Endothelial cell of umbilical vein (primary cell): ENCODE results near the gene ADAT3. TPM values are rescaled to one million over a fixed set of nuclear protein-coding genes. Genes with fewer than 3 reads are reported as not detected.

Source experiments
- BruUV-seq: library from RNA; stranded (reverse); fragments of 400-500 nt; replicated peaks from 2 replicates; lab custom pipeline; 2021; lab: Mats Ljungman, UMichigan
- CTCF ChIA-PET: fragments of 300-600, 350-600 bp; sonication (Branson Sonifier 250); formaldehyde crosslinking; loops from one replicate; lab custom pipeline; 2021; ENCODE audit warnings: antibody characterized with exemption, inconsistent platforms; lab: Charles Lee
- POLR2A ChIA-PET: fragments of 300-600, 350-600 bp; sonication (Branson Sonifier 250); formaldehyde crosslinking; loops from one replicate; lab custom pipeline; 2021; ENCODE audit warnings: antibody characterized with exemption, inconsistent platforms; lab: Charles Lee
- DNase-seq: peaks from one replicate; pipeline ENCODE4 v3.0.0-alpha.2; 2011; ENCODE audit warnings: low read depth, low spot score
- FAIRE-seq: peaks from 2 replicates; lab custom pipeline; 2011; peaks lifted over from hg19 to GRCh38; lab: Jason Lieb, UNC
- H2AFZ ChIP-seq: 2 replicates; pipeline ENCODE4 v1.6.0; 2012; ENCODE audit warnings: low read depth, low read length, control low read depth, inconsistent platforms
- H3K27ac ChIP-seq: 2 replicates; pipeline ENCODE4 v1.5.1; 2011; ENCODE audit warnings: low read depth, mild to moderate bottlenecking, control low read depth, low read length, moderate library complexity; ENCODE audit not compliant: insufficient read depth
- H3K27me3 ChIP-seq, 2 experiments: 2 replicates each; pipeline versions ENCODE4 v1.6.0 to v1.6.1; 2011; ENCODE audit warnings: low read length in 2 of 2, mixed read lengths in 1 of 2; ENCODE audit not compliant: control insufficient read depth in 2 of 2, insufficient read depth in 2 of 2
- H3K36me3 ChIP-seq, 2 experiments: 2 replicates in 1 of 2; 3 replicates in 1 of 2; pipeline ENCODE4 v1.5.1; 2011; ENCODE audit warnings: low read length in 2 of 2, mild to moderate bottlenecking in 1 of 2, moderate library complexity in 1 of 2; ENCODE audit not compliant: control insufficient read depth in 2 of 2, insufficient read depth in 2 of 2; ENCODE audit errors: extremely low read depth in 1 of 2
- H3K4me1 ChIP-seq: 3 replicates; pipeline ENCODE4 v1.5.1; 2011; ENCODE audit warnings: mild to moderate bottlenecking, low read length; ENCODE audit not compliant: control insufficient read depth, insufficient read depth; ENCODE audit errors: extremely low read depth
- H3K4me2 ChIP-seq: 2 replicates; pipeline ENCODE4 v1.6.1; 2011; ENCODE audit warnings: low read length, control low read depth, mixed read lengths; ENCODE audit not compliant: insufficient read depth
- H3K4me3 ChIP-seq, 3 experiments: fragments of 200-600 bp in 1 of 3; sonication (generic), shearing (Covaris generic) in 1 of 3; replicated peaks in 1 of 3; 2 replicates each; pipeline ENCODE4 v1.5.1; 2011 to 2016; ENCODE audit warnings: control low read depth in 3 of 3, low read length in 3 of 3, mild to moderate bottlenecking in 2 of 3, inconsistent platforms in 1 of 3, low read depth in 1 of 3, moderate library complexity in 1 of 3; ENCODE audit not compliant: insufficient read depth in 1 of 3
- H3K79me2 ChIP-seq: 2 replicates; pipeline ENCODE4 v1.6.0; 2012; ENCODE audit warnings: low read length, inconsistent platforms; ENCODE audit not compliant: control insufficient read depth, insufficient read depth
- H3K9ac ChIP-seq: replicated peaks from 2 replicates; pipeline ENCODE3; 2011; ENCODE audit warnings: low read length, control low read depth; ENCODE audit not compliant: insufficient read depth; ENCODE audit errors: extremely low read depth
- H3K9me1 ChIP-seq: replicated peaks from 3 replicates; pipeline ENCODE4 v1.6.0; 2011; ENCODE audit warnings: mild to moderate bottlenecking, low read length; ENCODE audit not compliant: control insufficient read depth, insufficient read depth; ENCODE audit errors: extremely low read depth
- H3K9me3 ChIP-seq: replicated peaks from 2 replicates; pipeline ENCODE4 v1.5.1; 2012; ENCODE audit warnings: low read length, inconsistent platforms; ENCODE audit not compliant: control insufficient read depth, insufficient read depth
- H4K20me1 ChIP-seq: replicated peaks from 2 replicates; pipeline ENCODE3; 2011; ENCODE audit warnings: mild to moderate bottlenecking, low read length; ENCODE audit not compliant: control insufficient read depth, insufficient read depth; ENCODE audit errors: extremely low read depth
- EZH2 ChIP-seq: IDR thresholded peaks from 2 replicates; pipeline ENCODE4 v1.6.1; 2012; ENCODE audit warnings: borderline replicate concordance, low read depth, mild to moderate bottlenecking, moderate library complexity, low read length, inconsistent platforms; ENCODE audit not compliant: severe bottlenecking
- FOS ChIP-seq: IDR thresholded peaks from 2 replicates; pipeline ENCODE4 v1.6.1; 2011; ENCODE audit warnings: mild to moderate bottlenecking, low read length, moderate library complexity, borderline replicate concordance; ENCODE audit not compliant: insufficient read depth
- GATA2 ChIP-seq: IDR thresholded peaks from 2 replicates; pipeline ENCODE4 v1.7.0; 2011; ENCODE audit warnings: low read depth, mild to moderate bottlenecking, moderate library complexity, mixed read lengths, low read length; ENCODE audit not compliant: insufficient read length, insufficient read depth
- JUN ChIP-seq: IDR thresholded peaks from 2 replicates; pipeline ENCODE4 v1.6.1; 2011; ENCODE audit warnings: borderline replicate concordance, low read depth; ENCODE audit not compliant: insufficient read length, insufficient read depth
- MYC ChIP-seq: IDR thresholded peaks from one replicate; pipeline ENCODE4 v1.6.1; 2011; ENCODE audit warnings: mild to moderate bottlenecking, low read depth, low read length
- POLR2A ChIP-seq: IDR thresholded peaks from 2 replicates; pipeline ENCODE4 v1.6.1; 2012; ENCODE audit warnings: low read depth, mild to moderate bottlenecking, control low read depth, low read length
- POLR2AphosphoS5 ChIP-seq: IDR thresholded peaks from 2 replicates; pipeline ENCODE4 v1.6.1; 2012; ENCODE audit warnings: low read depth, mild to moderate bottlenecking, control low read depth, low read length, moderate library complexity; ENCODE audit not compliant: insufficient read depth
- dilution Hi-C: fragments of 300-500 bp; cut with MboI; formaldehyde crosslinking; loops from one replicate; pipeline ENCODE4 v1.15.0; 2019; ENCODE audit warnings: low sequenced_read_pairs; ENCODE audit not compliant: extremely low pct_ligation_motif_present
- intact Hi-C: fragments of 100-400 bp; cut with micrococcal nuclease; formaldehyde crosslinking; loops from one replicate; pipeline ENCODE4 v1.10.0; 2022
- polyA plus RNA-seq, 4 experiments: library from polyadenylated mRNA; depleted of rRNA in 3 of 4; stranded (reverse) in 3 of 4; unstranded in 1 of 4; fragments of >200 nt; gene quantifications; 2 replicates each; pipeline versions ENCODE4 v1.2.1 to v1.2.3, GENCODE V29; 2011 to 2012; ENCODE audit warnings: missing spikeins in 1 of 4
- total RNA-seq: library from RNA; stranded (reverse); gene quantifications from 2 replicates; pipeline ENCODE4 v1.2.3, GENCODE V29; 2021
- TF ChIP-seq, protein P1 (sequence below): IDR thresholded peaks from 2 replicates; pipeline ENCODE4 v1.6.1; 2011; ENCODE audit not compliant: insufficient read depth, insufficient read length
- TF ChIP-seq, protein P2 (sequence below), 2 donors: IDR thresholded peaks; 1 replicate in 1 of 2; 2 replicates in 1 of 2; pipeline ENCODE4 v1.5.1; 2011; ENCODE audit warnings: low read length in 2 of 2, mild to moderate bottlenecking in 2 of 2, moderate library complexity in 2 of 2, control low read depth in 1 of 2, inconsistent platforms in 1 of 2, low read depth in 1 of 2; ENCODE audit not compliant: insufficient read depth in 1 of 2; ENCODE audit errors: extremely low read depth in 1 of 2

The ADAT3 gene
- total and polyA plus RNA-seq, 2 donors (not counting 3 experiments of a cell fraction or from before 2014, with no cell fraction given), result 5.7 to 11.7 TPM

DNA sequence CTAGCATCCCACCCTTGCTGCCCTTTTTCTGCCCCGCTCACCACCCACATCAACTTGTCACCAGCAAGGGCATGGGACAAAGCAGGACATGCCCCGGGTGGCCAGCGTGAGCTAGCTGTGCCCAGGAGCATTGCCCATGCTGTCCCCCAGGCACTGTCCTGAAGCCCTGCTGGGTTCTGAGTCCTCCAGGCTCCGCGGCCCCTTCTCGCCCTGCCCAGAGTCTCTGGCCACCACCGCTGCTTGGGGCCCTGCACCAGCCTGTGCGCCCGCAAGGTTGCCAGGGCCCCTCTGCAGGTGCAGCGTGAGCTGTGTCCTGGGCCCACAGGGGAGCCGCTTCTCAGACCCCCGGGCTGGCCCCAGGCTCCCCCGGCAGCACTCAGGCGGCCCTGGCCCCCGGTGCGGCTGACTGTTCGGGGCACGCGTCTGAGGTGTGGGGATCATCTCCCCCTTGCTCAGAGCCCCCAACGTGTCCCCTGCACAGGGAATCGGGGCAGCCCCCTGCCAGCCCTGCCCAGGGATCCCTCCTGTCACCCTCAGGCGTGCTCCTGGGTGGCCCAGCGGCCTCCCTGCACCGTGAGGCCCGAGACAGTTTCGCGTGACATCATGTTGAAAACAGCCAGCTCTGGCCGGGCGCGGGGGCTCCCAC lies 39.8 kb downstream of the ADAT3 start:
- dilution Hi-C loops, result no loop called here
- H3K4me2 ChIP-seq, result no peak overlapping the region
- H2AFZ ChIP-seq, result no peak overlapping the region
- peaks cover 0 to 4% of the 10 kb centered on the region in 2 experiments for H3K36me3 ChIP-seq
- H3K4me1 ChIP-seq, result peaks cover 14% of the 10 kb centered on the region
- no peaks in the 10 kb centered on the region for H3K9me1 ChIP-seq
- no peak overlapping the region for H3K4me3 ChIP-seq
- ChIA-PET POLR2A (no interaction called here), CTCF (interaction anchor here (0.7 to 1.8 kb wide), 3 partner anchors 17 to 125 kb away, joined by 3 to 7 read pairs (median 3); no protein-coding TSS in a partner anchor)
- H3K27me3 ChIP-seq, result no peaks in the 10 kb centered on the region
- H3K9me3 ChIP-seq, result no peaks in the 10 kb centered on the region
- TF ChIP-seq POLR2AphosphoS5, result no peak
- TF ChIP-seq, protein P1, sequence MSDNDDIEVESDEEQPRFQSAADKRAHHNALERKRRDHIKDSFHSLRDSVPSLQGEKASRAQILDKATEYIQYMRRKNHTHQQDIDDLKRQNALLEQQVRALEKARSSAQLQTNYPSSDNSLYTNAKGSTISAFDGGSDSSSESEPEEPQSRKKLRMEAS, result no peak
- no peak for TF ChIP-seq MYC
- TF ChIP-seq GATA2, result no peak
- no peak for TF ChIP-seq POLR2A
- no peak for TF ChIP-seq FOS
- no peak for TF ChIP-seq EZH2
- TF ChIP-seq, protein P2, sequence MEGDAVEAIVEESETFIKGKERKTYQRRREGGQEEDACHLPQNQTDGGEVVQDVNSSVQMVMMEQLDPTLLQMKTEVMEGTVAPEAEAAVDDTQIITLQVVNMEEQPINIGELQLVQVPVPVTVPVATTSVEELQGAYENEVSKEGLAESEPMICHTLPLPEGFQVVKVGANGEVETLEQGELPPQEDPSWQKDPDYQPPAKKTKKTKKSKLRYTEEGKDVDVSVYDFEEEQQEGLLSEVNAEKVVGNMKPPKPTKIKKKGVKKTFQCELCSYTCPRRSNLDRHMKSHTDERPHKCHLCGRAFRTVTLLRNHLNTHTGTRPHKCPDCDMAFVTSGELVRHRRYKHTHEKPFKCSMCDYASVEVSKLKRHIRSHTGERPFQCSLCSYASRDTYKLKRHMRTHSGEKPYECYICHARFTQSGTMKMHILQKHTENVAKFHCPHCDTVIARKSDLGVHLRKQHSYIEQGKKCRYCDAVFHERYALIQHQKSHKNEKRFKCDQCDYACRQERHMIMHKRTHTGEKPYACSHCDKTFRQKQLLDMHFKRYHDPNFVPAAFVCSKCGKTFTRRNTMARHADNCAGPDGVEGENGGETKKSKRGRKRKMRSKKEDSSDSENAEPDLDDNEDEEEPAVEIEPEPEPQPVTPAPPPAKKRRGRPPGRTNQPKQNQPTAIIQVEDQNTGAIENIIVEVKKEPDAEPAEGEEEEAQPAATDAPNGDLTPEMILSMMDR (IDR thresholded peaks at IDR 0.05; ENCODE audit: extremely low read depth in 1 of 2, insufficient read depth in 1 of 2, low read depth in 1 of 2, low read length in 2 of 2), result no peak
- no peak for TF ChIP-seq JUN
- no peak overlapping the region for H3K27ac ChIP-seq
- FAIRE-seq, result no peak
- no peaks in the 10 kb centered on the region for H4K20me1 ChIP-seq
- peaks cover 79% of the 10 kb centered on the region for H3K79me2 ChIP-seq
- intact Hi-C loops, result no loop called here
- no peak overlapping the region for H3K9ac ChIP-seq
- no peak for DNase-seq
- BruUV-seq, result no TSS peak
